Embryonic facial prominence (tissue), 1 donor: ENCODE measurements around the gene ENAH.
"Not testable (repeated sequence)": the region's sequence is repeated elsewhere in the genome, so short reads cannot be mapped to it uniquely, and the experiment has no call there.

ENCODE experiments used
- DNase-seq: peaks from one replicate; pipeline ENCODE4 v3.0.0-alpha.2; 2016; ENCODE audit errors: extremely low spot score

The ENAH gene

GRCh38 chr1:225650179-225650578 lies 2.7 kb downstream of the ENAH start:
- DNase-seq = no peak

DNA sequence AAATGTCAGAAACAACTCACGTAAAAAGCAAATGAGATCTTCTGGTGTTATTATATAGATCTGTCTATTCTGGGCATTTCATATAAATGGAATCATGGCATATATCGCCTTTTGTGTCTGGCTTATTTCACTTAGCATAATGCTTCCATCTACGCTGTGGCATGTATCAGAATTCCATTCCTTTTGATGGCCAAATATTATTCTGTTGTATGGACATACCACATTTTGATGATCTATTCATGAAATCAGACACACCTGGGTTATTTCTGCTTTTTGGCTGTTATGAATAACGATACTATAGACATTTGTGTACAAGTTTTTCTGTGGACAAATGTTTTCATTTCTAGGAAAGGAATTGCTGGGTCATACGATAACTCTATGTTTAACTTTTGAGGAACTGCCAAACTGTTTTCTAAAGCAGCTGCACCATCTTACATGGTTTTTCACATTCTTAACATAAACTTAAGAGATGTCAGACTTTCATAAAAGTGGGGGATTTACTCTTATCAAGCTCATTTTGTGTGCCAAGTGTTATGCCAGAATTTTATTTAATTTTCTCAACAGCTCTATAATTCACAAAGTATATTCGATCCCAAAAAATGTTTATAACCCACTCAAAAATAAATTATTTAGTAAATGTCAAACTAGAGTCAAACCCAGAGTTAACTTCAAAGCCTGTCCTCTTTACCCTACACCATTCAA lies 7.6 kb downstream of the ENAH start:
- DNase-seq = no peak

DNA sequence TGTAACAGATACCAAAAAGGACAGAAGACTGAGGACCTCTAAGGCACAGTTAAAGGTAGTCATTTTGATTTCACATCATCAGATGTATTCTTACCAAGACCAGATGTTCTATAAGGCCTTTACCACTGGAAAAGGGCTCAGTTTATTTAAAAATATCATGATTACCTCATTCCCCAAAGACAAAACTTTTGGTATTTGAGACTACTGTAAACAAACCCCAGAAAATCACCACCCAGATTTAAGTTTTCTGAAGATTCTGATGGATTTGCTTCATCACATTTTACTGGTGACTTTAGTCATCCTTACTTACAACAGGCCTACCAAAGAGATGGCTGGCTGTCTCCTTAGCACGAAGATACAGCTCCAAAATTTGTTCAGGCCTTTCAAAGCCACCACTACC lies 8.3 kb downstream of the ENAH start:
- no peak for DNase-seq

- no peak for DNase-seq
Measured at GRCh38 chr1:225642177-225642576, 10.7 kb downstream of the ENAH start.

GRCh38 chr1:225638853-225639252 lies 14.1 kb downstream of the ENAH start:
- no peak for DNase-seq

- DNase-seq = no peak
Measured at GRCh38 chr1:225637651-225638199, 15.2 kb downstream of the ENAH start.

- not testable (repeated sequence) for DNase-seq
Measured at GRCh38 chr1:225636992-225637391, 15.9 kb downstream of the ENAH start.

DNA sequence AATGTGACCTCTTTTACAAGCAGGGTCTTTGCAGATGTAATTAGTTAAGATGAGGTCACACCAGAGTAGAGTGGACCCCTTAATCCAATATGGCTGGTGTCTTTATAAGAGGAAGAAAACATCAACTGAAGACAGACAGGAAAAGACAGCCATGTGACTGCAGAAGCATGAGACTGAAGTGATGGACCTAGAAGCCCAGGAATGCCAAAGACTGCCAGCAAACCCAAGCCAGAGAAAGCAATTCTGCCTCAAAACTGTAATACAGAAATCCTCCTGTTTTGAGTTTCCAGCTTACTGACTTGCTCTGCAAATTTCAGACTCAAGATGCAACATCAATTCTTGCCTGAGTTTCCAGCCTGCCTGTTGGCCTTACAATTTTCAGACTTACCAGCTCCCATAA lies 17.3 kb downstream of the ENAH start:
- DNase-seq = no peak

DNA sequence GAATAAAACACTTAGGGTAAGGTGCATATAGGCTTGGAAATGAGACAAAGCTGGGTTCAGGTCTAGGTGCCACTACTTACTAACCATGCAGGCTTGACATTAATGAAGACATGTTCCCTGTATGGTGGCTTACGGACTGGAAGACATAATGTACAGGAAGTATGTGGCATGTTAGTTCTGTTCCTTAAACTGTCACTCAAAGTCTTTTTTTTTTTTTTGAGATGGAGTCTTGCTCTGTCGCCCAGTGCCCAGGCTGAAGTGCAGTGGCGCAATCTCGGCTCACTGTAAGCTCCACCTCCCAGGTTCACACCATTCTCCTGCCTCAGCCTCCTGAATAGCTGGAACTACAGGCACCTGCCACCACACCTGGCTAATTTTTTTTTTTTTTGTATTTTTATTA lies 20.1 kb downstream of the ENAH start:
- DNase-seq = not testable (repeated sequence)

GRCh38 chr1:225631021-225631663 lies 21.8 kb downstream of the ENAH start:
- DNase-seq = peak; percentile 62

DNA sequence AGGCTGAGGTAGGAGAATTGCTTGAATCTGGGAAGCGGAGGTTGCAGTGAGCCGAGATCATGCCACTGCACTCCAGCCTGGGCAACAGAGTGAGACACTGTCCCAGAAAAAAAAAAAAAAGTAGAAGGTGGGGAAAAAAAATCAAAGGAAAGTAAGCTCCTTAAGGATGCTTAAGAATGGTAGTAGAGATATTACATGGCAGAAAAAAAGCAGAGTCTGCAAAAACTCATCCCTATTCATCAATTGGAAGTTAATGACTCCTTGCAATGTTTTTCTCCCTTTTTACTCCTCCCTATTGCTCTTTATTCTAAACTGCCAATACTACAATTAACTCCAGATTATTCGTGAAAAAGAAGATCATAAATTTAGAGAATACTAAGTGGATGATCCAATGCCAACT lies 23.4 kb downstream of the ENAH start:
- no peak for DNase-seq

GRCh38 chr1:225628794-225629193 lies 24.1 kb downstream of the ENAH start:
- DNase-seq = not testable (repeated sequence)

DNA sequence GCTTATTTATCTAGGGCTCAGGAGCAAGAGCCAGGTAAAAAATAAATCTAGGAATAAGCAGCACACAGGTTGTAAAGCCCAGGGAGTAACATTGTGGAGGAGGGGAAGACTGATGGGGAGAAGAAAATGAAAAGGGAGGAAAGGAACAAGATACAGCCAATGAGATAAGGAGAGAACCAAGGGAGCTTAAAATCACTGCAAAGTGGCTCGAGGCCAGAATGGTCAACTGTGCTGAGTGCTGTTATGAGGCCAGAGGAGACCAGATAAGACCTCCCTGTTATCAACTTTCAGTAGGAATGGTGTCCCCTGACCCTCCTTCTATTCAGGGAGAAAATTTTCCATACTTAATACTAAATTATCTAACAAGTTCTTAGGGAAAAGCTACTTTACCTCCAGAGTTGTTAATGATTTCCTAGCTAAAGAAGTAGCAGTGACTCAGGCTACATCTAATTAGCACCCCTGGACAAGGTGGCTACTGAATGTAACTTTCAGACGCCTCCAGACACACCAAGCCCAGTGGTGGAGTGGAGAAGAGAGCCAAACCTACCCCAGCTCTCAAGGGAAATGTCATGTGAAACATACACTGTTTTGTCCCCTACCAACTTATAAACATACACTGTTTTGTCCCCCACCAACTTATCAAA lies 25.5 kb downstream of the ENAH start:
- DNase-seq = no peak

DNA sequence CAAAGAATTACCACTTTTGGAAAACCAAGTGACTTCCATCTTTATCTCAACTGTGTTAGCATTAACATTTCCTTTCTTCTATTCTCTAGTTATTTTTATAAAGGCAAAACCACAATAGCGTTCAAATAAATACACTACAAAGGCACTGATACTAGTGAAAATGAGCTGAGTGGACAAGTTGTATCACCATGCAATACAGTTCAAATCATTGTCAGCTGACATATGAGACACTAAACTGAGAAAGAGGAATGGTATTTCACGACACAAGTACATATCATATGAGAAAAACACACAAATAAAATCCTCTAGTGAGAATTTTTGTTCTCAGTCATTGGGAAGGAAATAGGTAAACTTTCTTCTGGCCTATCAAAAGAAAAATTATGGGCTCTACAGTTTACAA lies 26.2 kb downstream of the ENAH start:
- DNase-seq = no peak

DNA sequence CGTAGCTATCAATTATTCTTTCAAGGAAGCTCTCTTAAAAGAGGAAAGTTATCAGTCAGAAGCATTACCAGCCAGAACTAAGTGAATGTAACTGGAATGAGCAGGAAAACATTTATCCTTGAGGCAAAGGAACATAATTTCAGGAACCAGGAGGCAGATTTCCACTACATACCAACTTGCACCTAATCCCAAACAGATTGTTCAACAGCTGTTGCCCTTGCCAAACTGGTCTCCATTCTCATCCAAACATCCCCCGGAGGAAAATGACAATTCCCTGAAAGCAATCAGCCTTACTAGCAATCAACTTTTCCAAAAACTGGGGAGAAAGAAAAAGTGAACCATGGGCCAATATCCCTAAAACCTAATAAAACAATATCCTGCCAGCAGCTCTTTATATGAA lies 35.0 kb downstream of the ENAH start:
- no peak for DNase-seq

DNA sequence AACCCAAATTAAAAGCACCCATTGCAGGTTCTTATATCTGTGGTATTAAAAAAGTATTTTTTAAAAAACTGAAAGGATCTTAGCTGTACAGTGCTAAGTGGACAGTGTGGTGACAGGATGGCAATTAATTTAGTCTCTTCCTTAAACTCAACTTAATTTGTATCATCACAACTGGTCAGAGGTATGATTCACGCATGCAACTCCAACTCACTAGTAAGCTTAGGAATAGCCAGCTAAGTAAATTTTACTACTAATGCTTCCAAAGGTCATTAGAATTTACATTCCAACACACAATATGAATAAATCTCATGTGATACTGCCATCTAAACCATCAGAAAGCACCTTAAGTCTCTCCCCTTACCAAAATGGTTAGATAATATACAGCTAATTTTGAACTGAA lies 35.4 kb downstream of the ENAH start:
- no peak for DNase-seq

DNA sequence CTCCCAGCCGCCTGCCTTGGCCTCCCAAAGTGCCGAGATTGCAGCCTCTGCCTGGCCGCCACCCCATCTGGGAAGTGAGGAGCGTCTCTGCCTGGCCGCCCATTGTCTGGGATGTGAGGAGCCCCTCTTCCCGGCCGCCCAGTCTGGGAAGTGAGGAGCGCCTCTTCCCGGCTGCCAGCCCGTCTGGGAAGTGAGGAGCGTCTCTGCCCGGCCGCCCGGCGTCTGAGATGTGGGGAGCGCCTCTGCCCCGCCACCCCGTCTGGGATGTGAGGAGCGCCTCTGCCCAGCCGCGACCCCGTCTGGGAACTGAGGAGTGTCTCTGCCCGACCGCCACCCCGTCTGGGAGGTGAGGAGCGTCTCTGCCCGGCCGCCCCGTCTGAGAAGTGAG lies 37.5 kb downstream of the ENAH start:
- not testable (repeated sequence) for DNase-seq

- no peak for DNase-seq
Measured at GRCh38 chr1:225613006-225613405, 39.9 kb downstream of the ENAH start.

DNA sequence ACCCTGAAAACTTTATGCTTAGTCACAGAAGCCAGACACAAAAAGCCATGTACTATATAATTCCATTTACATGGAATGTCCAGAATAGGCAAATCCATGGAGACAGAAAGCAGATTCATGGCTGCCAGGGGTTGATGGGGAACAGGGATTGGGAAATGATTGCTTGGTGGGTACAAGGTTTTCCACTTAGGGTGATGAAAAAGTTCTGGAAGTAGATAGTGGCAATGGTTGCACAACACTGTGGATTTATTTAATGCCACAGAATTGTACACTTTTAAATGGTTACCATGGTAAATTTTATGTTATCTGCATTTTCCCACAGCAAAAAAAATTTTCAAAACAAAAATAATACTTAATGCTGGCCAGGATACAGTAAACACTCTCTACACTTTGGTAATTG lies 40.6 kb downstream of the ENAH start:
- no peak for DNase-seq

DNA sequence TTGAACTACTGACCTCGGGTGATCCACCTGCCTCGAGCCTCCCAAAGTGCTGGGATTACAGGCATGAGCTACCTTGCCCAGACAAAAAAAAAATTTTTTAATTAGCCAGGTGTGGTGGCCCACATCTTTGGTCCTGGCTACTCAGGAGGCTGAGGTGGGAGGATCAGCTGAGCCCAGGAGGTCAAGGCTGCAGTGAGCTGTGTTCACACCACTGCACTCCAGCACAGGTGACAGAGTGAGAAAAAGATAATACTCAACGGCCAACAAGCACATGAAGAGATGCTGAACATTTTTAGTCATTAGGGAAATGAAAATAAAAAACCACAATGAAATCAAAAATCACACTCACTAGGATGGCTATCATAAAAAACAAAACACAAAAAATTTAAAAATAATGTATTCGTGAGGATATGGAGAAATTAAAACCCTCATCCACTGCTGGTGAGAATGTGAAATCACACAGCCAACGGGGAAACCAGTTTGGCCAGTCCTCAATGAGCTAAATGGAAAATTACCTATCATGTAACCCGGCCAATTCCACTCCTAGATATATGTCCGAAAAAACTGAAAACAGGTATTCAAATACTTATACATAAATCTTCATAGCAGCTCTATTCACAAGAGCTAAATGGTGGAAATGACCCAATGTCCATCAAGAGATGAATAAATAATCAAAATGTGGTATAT lies 41.2 kb downstream of the ENAH start:
- DNase-seq = no peak

GRCh38 chr1:225610539-225610938 lies 42.4 kb downstream of the ENAH start:
- no peak for DNase-seq
